DOHH2 (cell line): ENCODE data around the gene ZNF805.

ENCODE experiments used
- H3F3A ChIP-seq: fragments of 200-600 bp; sonication (generic), shearing (Covaris generic); 2 replicates; pipeline ENCODE4 v1.6.0; 2016; ENCODE audit warnings: antibody characterized with exemption, mild to moderate bottlenecking; ENCODE audit not compliant: control insufficient read depth, insufficient read depth
- H3K27ac ChIP-seq: fragments of 200-600 bp; sonication (generic); 2 replicates; pipeline ENCODE4 v1.5.1; 2014; ENCODE audit warnings: low read depth, mild to moderate bottlenecking, low read length, moderate library complexity
- H3K27me3 ChIP-seq: fragments of 200-600 bp; sonication (generic); 2 replicates; pipeline ENCODE4 v1.6.1; 2014; ENCODE audit warnings: mild to moderate bottlenecking, low read length, mixed read lengths; ENCODE audit not compliant: control insufficient read depth
- H3K36me3 ChIP-seq: fragments of 200-600 bp; sonication (generic); 2 replicates; pipeline ENCODE4 v1.6.1; 2014; ENCODE audit warnings: mild to moderate bottlenecking, low read length, moderate library complexity, mixed read lengths; ENCODE audit not compliant: control insufficient read depth
- H3K4me1 ChIP-seq: fragments of 200-600 bp; sonication (generic); 2 replicates; pipeline ENCODE4 v1.6.1; 2014; ENCODE audit warnings: mild to moderate bottlenecking, low read length, mixed read lengths; ENCODE audit not compliant: control insufficient read depth
- H3K4me2 ChIP-seq: fragments of 200-600 bp; sonication (generic); 2 replicates; pipeline ENCODE4 v1.6.0; 2014; ENCODE audit warnings: mild to moderate bottlenecking, low read length, moderate library complexity
- H3K4me3 ChIP-seq: fragments of 200-600 bp; sonication (generic); 2 replicates; pipeline ENCODE4 v1.5.1; 2014; ENCODE audit warnings: mild to moderate bottlenecking, low read length, mixed read lengths
- H3K79me2 ChIP-seq: fragments of 200-600 bp; sonication (generic); 2 replicates; pipeline ENCODE4 v1.6.1; 2014; ENCODE audit warnings: mild to moderate bottlenecking, low read length, mixed read lengths; ENCODE audit not compliant: control insufficient read depth
- H3K9me2 ChIP-seq: fragments of 200-600 bp; sonication (generic); replicated peaks from 2 replicates; pipeline ENCODE4 v1.6.1; 2014; ENCODE audit warnings: mild to moderate bottlenecking, low read length, mixed read lengths; ENCODE audit not compliant: control insufficient read depth
- H3K9me3 ChIP-seq: fragments of 200-600 bp; sonication (generic); 2 replicates; pipeline ENCODE4 v1.6.1; 2014; ENCODE audit warnings: antibody characterized with exemption, low read length, mixed read lengths; ENCODE audit not compliant: control insufficient read depth, insufficient read depth
- H4K20me1 ChIP-seq: fragments of 200-600 bp; sonication (generic); 2 replicates; pipeline ENCODE4 v1.6.0; 2014; ENCODE audit warnings: low read depth, mild to moderate bottlenecking, antibody characterized with exemption, low read length, moderate library complexity; ENCODE audit not compliant: control insufficient read depth, insufficient read depth
- EZH2phosphoT487 ChIP-seq: fragments of 200-600 bp; sonication (generic); IDR thresholded peaks from 2 replicates; pipeline ENCODE4 v1.6.1; 2017; ENCODE audit warnings: borderline replicate concordance, mild to moderate bottlenecking, antibody characterized with exemption, low read length, moderate library complexity, mixed read lengths
- TF ChIP-seq, protein P1 (sequence below): fragments of 200-600 bp; sonication (generic); IDR thresholded peaks from one replicate; pipeline ENCODE4 v1.5.1; 2014; ENCODE audit warnings: antibody characterized with exemption, mild to moderate bottlenecking, low read depth, low read length; ENCODE audit not compliant: poor library complexity, severe bottlenecking

ZNF805 gene

DNA sequence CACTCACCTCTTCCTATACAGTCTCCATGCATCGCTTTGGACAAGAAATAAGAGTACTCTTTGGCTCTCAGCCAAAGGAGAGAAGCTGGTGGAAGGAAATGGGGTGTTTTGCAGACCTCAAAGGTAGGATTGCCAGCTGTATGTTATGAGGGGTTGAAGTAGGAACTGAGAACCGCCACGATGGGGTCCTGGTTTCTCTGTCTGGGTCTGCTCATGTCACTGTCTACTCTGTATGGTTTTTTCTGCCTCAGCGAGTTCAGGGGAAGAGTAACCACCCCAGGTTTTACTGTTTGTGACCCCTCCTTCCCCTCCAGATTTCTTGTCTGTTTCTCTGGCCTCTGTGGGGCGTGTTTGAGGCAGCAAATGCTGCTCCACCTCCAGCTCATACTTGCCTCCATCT lies 4.1 kb downstream of the ZNF805 start:
- Histone ChIP-seq H4K20me1 (no peaks in the 10 kb centered on the region), H3K4me1 (peaks cover 12% of the 10 kb centered on the region), H3K9me2 (no peaks in the 10 kb centered on the region), H3K27me3 (no peaks in the 10 kb centered on the region), H3K4me3 (no peak overlapping the region), H3K79me2 (peaks cover 5% of the 10 kb centered on the region; the same call in 1 of the 2 replicates), H3K27ac (no peak overlapping the region), H3F3A (no peaks in the 10 kb centered on the region), H3K4me2 (no peak overlapping the region), H3K9me3 (peaks cover 8% of the 10 kb centered on the region; the same call in 1 of the 2 replicates), H3K36me3 (peaks cover 5% of the 10 kb centered on the region; the same call in 1 of the 2 replicates)
- TF ChIP-seq EZH2phosphoT487, result no peak
- TF ChIP-seq, protein P1, sequence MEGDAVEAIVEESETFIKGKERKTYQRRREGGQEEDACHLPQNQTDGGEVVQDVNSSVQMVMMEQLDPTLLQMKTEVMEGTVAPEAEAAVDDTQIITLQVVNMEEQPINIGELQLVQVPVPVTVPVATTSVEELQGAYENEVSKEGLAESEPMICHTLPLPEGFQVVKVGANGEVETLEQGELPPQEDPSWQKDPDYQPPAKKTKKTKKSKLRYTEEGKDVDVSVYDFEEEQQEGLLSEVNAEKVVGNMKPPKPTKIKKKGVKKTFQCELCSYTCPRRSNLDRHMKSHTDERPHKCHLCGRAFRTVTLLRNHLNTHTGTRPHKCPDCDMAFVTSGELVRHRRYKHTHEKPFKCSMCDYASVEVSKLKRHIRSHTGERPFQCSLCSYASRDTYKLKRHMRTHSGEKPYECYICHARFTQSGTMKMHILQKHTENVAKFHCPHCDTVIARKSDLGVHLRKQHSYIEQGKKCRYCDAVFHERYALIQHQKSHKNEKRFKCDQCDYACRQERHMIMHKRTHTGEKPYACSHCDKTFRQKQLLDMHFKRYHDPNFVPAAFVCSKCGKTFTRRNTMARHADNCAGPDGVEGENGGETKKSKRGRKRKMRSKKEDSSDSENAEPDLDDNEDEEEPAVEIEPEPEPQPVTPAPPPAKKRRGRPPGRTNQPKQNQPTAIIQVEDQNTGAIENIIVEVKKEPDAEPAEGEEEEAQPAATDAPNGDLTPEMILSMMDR, result no peak

DNA sequence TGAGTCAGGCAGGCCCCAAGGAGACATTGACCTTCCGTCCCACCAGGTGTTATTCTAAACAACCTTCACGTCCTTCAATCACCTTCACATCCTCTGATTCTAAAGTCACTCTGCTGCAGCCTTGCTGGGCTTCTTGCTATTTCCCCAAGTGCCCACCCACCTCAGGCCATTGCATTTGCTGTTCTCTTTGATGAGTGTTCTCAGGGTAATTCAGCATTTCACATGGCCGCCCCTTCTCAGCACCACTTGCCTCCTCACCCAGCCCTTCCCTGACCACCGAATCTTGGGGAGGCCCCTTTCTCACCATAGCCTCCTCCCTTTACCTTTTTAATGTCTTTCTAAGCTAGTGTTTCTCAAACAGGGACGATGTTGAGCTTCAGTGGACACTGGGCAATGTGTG lies 4.6 kb downstream of the ZNF805 start:
- H3K27me3 ChIP-seq, result no peaks in the 10 kb centered on the region
- H3K9me3 ChIP-seq, result peaks cover 6% of the 10 kb centered on the region; the same call in 1 of the 2 replicates
- no peaks in the 10 kb centered on the region for H4K20me1 ChIP-seq
- no peak overlapping the region for H3K4me2 ChIP-seq
- H3K4me3 ChIP-seq, result no peak overlapping the region
- H3K36me3 ChIP-seq, result peaks cover 5% of the 10 kb centered on the region; the same call in 1 of the 2 replicates
- H3K79me2 ChIP-seq, result peaks cover 5% of the 10 kb centered on the region; the same call in 1 of the 2 replicates
- TF ChIP-seq, protein P1, result no peak
- TF ChIP-seq EZH2phosphoT487, result no peak
- H3K27ac ChIP-seq, result no peak overlapping the region
- no peaks in the 10 kb centered on the region for H3K9me2 ChIP-seq
- no peaks in the 10 kb centered on the region for H3F3A ChIP-seq
- H3K4me1 ChIP-seq, result peaks cover 10% of the 10 kb centered on the region

DNA sequence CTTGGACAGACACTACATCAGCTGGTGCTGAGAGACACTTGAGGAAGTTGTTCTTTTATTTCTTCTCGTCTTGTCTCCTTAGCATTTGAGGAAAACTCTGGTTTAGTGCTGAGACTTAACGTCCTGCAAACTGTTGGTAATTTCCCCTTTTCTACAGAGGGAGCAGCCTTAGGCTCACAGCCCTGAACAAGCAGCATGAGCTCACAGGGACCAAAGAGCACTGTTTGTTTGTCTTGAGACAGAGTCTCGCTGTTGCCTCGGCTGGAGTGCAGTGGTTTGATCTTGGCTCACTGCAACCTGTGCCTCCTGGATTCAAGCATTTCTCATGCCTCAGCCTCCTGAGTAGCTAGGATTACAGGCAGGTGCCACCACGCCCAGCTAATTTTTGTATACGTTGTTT lies 5.5 kb downstream of the ZNF805 start:
- no peak for TF ChIP-seq EZH2phosphoT487
- TF ChIP-seq, protein P1, result no peak
- Histone ChIP-seq H3F3A (no peaks in the 10 kb centered on the region), H3K4me2 (no peak overlapping the region), H3K27me3 (no peaks in the 10 kb centered on the region), H4K20me1 (no peaks in the 10 kb centered on the region), H3K4me3 (no peak overlapping the region), H3K36me3 (peaks cover 10% of the 10 kb centered on the region; the same call in 1 of the 2 replicates), H3K79me2 (peaks cover 5% of the 10 kb centered on the region; the same call in 1 of the 2 replicates), H3K9me2 (no peaks in the 10 kb centered on the region), H3K27ac (no peak overlapping the region), H3K4me1 (peaks cover 7% of the 10 kb centered on the region), H3K9me3 (peaks cover 4% of the 10 kb centered on the region; the same call in 1 of the 2 replicates)
